Measurements from ENCODE around the gene COG6.

The COG6 gene

DNA sequence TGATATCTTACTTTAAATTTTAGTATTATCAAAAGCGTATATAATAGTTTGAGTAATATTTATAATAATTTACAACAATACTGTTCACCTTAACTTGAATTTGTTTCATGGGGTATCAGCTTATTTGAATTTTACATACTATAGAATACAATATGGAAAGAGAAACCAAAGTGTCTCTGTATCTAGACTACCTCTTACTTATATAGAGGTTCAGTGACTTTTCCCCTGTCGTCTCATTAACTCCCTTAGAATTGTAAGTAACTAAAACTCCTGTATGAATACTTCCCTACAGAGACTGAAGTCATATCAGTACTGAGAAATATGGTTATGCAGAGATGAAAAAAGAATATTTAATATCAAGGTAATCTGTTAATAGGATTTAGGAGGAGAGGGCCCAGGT is 26.8 kb downstream of the COG6 start:
- no peak for DNase-seq (ENCODE audit: low spot score)

DNA sequence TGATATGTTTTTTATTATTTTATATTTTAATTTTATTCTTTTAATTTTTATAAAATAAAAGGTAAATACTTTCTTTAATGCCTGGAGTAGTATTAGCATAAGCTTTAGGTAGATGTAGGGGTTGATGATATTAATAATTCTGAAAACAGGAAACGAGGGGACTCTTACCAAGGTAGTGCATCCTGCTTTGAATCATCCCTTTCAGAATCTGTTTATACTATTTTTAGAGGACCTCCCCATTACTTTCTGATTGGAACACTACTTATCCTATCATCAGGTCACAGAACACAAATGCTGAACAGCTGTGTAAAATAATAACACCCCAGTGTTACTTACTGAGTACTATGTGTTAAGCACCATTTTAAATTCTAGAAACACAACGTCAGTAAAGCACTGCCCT is 27.3 kb downstream of the COG6 start:
- DNase-seq (ENCODE audit: low spot score), result no peak

DNA sequence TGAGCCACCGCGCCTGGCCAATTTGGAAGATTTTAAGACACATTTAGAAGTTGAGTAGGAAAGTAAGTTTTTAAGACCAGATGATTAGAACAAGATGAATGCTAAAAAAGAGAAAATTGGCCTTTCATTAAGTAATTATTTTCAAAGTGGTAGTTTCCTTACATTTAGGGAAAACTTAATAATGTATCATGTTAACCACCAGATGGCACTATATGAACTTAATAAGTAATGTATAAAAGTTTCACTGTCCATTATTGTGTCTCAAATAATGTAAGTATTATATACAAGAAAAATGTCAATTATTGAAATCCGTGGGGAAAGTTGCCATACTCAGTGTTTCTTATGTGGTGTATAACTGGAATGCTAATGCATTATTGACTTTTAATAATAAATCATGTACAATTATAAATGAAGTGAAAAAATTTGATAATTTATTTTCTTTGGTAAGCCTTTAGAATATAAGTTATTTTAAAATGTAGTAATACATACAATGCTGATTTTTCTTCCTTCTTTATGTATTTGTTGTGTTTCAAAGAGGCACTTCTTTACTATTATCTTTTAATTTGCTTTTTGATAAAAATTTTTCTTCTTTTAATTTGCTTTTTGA is 29.2 kb downstream of the COG6 start:
- peak; percentile 50 for DNase-seq (ENCODE audit: low spot score)

DNA sequence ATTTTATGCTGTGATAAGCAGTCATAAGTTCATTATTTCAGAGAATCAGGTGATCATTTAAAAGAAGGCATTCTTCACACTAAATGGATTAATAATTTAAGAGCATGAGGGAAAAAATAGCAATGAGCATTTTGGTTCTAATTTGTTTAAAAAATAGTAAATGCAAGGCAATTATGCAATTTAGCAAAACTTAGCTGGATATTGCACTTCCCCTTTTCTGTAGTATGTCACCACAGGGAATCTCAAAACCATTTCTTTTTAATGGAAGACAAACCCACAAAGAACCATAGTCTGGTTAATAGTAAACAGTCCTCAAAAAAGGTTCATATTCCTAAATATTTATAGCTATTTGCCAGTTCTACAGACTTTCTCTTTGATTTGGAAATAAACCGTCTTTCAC is 30.2 kb downstream of the COG6 start:
- no peak for DNase-seq (ENCODE audit: low spot score)

DNA sequence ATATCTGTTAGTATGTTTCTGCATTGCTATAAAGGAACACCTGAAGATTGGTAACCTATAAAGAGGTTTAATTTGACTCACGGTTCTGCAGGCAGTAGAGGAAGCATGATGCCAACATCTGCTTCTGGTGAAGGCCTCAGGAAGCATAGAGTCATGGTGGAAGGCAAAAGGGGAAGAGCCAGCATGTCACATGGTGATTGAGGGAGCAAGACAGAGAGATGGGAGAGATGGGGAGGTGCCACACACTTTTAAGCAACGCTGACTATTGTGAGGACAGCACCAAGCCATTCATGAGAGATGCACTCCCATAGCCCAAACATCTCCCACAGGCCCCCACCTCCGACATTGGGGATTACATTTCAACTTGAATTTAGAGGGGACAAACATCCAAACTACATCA is 32.8 kb downstream of the COG6 start:
- no peak for DNase-seq (ENCODE audit: low spot score)

DNA sequence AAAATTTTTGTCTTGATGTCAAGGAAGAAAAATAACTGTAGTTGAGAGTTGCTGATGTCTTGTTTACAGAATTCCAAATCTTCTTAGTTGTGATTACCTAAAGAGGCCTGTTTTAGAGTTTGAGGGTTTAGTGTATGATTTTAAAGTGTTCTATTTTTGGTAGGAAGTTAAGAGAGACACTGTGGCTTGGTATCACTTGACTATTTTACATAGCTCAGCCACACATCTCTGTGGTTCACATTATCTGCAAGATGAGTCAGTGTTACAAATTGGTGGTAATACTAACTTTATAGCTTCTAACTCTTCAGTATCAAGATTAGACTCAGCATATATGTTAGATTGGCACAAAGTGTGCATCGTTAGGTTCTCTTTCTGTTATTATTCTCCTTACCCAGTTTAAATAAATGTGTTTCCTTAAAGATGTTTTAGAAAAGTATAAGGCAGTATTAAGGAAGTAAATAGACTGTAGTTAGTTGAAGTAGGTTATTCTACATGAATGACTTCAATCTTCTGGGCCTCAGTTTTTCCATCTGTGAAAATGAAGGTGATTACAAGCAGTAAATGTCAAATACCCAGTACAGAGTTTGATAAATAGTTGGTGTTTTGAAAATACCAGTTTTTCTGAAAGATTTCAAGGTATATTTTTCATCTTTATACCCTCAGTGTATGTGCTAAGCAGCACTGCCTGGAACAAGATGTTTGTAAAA is 33.4 kb downstream of the COG6 start:
- DNase-seq (ENCODE audit: low spot score), result no peak

DNA sequence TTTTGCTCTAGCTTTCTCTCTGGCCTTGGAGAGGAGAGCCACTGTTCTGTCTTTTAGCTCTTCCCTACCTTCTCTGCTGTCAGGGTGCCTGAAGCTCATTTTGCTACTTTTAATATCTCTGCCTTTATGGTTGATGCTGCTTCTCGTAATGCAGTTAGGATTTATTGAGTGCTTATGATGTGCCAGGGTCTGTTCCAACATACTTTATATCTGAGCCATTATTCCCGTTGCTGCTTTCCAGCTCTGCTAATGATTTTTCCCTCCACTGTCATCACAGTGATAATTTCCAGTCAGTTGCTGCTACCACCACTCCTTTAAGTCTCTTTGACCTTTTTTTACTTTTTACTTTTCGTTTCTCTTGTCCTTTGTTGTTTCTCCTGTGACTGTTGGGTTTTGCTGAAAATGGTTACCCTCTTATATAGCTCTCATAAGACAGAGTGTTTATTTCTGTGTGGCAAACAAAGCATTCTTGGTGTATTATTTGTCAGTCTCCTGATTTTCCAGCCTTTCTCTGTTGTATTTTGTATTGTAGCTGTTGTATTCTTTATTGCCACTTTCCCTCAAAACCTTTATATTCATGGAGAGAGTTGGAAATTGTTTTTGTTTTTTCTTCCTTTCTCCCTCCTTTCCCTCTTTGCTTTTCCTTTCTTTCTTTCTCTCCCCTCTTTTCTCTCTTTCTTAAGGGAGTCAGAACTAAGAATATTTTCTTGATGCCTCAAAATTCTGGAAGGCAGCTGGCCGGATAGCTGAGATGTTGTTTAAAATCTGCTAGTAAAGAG is 37.4 kb downstream of the COG6 start:
- no peak for DNase-seq (ENCODE audit: low spot score)

DNA sequence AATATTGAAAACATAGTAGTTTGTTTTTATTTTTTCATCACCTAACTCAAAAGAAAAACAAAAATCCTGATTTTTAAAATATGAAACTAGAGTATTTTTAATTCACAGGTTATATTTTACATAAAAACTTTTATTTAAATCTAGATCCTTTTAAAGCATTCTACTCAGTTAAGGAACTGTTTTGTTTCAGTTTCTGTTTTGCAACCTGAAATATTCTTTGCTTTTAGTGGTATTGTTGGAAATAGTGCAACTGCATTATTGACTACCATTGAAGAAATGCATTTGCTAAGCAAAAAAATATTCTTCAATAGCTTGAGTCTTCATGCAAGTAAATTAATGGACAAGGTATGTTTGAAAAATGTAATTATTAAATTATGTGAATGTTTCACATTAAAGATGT is 43.8 kb downstream of the COG6 start:
- no peak for DNase-seq (ENCODE audit: low spot score)

DNA sequence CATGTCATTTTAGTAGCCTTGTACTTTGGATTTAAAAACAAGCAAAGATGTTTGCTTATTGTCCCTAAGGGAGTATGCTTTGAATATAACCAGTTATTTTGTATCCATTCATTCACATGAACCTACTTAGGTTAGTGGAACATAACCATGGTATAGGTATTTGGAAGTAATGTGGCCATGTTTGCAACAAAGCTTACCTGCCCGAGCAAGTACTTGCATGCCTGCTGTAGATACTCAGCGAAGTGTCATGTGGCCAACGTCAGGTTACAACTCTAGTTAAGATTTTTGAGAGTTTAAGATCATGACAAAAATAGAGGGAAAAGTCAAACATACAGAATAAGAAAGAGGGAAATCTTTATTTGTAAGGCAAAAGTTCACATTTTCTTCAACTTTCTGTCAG is 57.2 kb downstream of the COG6 start:
- no peak for DNase-seq (ENCODE audit: low spot score)

DNA sequence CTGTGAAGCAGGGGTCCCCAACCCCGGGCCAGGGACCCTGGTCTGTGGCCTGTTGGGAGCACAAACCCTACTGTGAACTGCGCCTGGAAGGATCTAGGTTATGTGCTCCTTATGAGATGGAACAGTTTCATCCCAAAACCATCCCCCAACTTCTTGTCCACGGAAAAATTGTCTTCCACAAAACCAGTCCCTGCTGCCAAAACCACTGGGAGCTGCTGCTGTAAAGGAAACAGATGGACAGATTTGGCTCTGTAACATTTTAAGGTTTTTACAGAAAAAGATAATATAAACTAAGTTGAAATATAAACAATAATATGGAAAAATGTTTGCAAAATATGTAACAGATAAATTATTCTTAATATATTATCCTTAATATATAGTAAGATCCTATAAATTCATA is 73.7 kb downstream of the COG6 start:
- no peak for DNase-seq (ENCODE audit: low spot score)

DNA sequence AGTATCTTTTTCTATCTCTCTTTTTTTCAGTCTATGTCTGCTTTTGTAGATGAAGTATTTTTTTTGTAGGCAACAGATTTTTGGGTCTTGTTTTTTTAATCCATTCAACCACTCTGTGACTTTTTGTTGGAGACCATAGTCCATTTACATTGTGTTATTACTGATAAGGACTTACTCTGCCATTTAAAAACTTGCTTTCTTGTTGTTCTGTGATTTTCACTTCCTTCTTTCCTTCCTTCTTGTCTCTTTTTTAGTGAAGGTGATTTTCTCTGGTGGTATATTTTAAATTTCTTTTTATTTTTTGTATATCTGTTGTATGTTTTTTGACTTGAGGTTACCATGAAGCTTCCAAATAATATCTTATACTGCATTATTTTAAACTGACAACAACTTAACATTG is 79.5 kb downstream of the COG6 start:
- no peak for DNase-seq (ENCODE audit: low spot score)

DNA sequence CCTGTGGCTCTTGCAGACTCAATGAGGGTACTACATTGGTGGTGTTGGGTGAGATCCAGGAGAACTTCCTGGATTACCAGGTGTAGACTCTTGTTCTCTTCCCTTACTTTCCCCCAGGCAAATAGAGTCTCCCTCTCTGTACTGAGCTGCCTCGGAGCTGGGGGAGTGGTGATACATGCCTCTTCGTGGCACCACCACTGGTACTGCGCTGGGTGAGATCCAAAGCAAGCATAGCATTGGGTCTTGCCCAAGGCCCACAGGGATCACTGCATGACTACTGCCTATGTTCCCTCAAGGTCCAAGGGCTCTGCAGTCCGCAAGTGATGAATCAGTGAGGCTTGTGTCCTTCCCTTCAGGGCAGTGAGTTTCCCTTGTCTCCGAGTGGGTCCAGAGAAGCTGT is 81.6 kb downstream of the COG6 start:
- DNase-seq (ENCODE audit: low spot score), result no peak

DNA sequence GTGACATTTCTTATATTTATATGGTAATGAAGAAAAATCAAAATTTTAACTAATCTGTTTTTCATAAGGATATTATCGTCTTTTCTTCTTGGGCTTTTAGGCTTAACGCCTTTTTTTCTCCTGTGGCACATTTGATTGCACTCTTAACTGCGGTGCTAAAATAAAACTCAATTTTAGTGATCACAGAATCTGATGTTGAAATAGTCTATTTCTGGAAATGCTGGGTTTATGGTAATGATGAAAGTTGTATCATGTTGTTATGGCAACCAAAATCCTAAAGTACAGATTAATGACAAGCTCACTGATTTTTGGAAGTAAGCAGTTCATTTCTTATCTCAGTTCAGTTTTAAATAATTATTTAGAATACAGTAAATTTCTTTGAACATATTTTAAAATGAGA is 85.3 kb downstream of the COG6 start:
- DNase-seq (ENCODE audit: low spot score), result no peak

DNA sequence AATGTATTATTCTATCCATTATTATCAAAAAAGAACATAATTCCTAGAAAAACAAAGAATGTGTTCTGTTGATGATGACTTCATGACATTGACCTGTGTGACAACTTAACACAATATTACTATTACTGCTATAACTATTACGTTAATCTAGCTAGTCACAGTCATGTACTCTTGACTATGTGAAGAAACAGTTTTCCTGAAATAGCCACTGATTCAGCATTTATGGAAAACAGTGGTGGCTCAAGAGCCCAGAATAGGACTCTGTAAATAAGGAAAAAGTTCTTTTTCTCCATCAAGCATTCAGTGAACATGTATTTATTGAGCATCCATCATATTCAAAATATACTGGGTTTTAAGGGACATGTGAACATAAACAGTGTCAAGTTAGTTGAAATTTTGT is 93.5 kb downstream of the COG6 start:
- no peak for DNase-seq (ENCODE audit: low spot score)

DNA sequence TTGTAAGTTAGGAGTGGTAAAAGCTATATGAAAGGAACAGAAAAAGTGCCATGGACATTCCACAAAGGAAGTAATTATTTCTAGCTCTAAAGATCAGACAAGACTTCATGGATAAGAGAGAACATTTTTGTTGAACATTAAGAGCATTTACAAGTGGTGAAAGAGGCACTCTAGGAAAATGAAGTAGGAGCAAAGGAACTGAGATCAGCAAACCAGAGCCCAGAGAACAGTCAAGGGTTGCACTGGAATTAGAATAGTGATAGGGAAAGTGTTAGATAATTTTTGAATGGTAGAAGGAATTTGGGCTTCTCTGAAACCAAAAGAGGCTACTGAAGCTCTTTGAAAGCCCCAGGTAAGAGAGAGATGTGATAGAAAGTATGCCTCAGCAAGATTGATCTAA is 94.1 kb downstream of the COG6 start:
- DNase-seq (ENCODE audit: low spot score), result no peak

DNA sequence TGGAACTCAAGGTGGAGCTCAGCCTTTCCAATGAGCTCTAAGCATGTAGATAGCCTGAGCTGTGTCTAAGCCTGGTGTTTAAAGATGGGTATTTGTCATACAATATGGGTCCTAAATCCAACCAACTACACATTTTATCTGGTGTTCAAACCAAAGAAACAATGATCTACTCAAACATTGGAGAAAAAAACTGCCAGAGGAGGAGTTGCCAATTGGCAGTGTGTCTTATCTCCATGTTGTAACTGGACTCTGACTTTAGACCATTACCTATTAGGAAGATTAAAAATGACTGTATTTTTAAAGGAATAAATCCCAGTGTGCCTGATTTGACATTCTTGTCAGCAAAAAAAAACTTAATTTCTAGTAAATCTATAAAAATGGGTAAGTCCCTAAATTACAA is 96.3 kb downstream of the COG6 start:
- no peak for DNase-seq (ENCODE audit: low spot score)

DNA sequence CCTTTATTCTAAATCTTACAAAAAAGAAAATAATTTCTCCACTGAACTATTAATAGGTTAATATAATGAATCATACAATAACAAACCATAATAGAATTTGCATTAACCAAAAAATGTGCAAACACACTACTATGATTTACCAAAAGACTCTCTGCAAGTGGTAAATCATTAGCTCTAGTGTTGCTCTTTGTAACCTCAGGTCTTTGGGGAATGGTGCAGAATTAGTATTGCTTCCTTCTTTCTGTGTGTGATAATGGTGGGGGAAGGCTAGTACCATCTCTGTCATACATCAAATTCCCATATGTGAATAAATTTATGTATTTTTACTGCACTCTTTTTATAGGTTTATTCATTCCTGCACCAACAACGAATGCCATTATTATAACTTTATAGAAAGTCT is 105.1 kb downstream of the COG6 start:
- no peak for DNase-seq (ENCODE audit: low spot score)

DNA sequence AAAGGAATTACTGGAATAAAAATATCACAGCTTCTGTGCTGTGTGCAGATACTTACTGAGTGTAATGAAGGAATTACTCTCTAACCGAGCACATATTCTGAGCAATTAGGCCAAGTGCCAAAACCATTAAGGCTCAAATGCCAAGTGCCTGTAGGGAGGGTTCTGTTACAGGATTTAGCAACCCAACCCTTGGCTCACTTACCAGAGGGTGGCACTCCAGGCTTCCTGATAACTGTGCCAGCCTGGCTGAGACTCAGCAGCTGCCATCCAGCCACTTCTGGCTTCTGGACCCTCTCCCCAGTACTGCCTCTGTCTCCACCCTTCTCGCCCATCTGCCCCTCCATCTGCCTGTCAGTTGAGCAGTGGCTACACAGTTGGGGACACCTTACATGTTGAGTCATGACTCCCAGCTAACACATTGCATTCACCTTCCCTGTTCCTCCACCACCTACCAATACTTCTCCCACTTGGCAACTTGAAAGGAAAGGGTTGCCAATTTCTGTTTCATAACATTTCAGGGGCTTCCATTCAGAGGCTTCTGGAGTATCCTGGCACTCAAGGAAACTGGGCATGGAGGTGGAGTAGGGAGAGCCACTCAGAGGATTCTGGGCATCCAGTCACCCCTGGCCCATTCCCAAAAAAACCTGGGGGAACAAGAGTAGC is 110.5 kb downstream of the COG6 start:
- no peak for DNase-seq (ENCODE audit: low spot score)

DNA sequence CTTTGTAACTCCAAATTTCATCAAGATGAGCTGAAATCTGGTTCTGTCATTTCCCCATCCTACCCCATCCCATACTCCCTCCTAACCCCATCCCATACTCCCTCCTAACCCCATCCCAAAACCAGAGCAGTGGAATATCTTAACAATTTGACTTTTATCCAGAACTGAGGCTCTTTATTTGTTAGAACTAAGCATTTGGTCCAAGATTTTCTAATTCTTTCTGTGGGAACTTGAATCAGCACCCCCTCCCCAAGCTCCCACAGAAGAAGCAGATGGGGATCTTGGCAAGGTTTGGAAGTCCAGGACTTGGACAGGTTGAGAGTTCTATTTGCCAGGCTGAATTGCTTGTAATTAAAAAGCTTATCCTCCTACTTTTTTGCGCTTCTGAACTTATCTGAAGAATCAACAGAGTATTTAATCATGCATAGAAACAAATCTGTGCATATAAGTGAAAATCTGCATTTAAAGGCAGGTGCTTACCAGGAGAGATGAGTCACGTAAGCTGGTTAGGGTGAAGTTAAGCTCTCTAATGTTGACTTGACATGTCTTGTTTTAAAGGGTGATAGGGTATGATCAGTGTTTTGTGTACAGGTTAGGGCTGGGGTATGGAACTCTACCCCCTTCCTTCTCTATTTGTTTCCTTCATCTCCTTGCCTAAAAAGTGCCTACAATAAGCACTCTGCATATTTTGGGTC is 111.1 kb downstream of the COG6 start:
- no peak for DNase-seq (ENCODE audit: low spot score)

DNA sequence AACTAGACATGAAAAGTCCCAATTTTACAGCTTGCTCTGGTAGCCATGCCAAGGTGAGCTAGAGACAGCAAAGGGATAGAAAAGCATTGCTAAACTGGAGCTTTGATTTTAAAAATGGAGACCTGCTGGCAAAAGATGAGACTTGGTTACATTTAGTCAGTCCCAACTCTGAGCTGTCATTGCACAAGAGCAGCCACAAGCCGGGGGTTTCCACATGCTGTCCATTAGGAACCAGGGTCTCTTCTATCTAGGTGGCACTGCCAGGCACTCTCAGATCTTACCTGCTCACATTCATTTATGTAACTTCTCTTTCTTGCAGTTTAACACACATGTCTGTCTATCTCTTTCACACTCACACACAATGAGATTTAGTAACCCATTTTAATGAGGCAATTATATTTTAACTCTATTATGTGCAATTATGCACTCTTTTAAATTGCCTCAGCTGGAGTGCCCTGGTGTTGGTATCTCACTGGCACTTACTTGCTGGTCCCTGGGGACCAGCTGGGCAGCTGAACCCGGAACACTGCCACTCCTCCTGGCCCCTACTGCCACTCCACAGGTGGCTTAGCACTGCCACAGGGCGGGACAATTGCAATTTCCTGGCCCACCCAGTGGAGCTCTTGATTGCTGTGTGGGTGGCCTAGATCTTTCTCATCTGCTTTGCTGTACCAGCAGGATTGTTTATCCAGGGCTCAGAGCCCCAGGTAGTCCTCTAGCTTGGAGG is 112.5 kb downstream of the COG6 start:
- DNase-seq (ENCODE audit: low spot score), result no peak

DNA sequence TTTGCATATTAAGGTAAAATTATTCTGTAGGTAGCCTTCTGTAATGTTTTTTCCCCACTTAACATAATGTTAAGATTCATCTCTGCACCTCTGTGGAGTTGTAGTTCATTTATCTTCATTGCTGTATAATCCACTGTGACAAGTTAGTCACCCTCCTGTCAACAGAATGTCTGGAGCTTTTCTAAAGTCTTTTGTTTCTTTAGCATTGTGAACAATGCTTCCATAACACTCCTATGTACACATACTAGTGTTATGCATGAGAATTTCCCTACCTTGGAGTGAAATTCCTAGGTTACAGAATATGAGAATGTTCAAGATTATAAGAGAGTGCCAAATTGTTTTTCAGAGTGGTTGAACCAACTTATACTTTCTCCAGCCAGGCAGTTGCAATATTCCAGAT is 113.5 kb downstream of the COG6 start:
- DNase-seq (ENCODE audit: low spot score), result no peak
